ENCODE results near the gene RUVBL1. TPM values are rescaled to one million over a fixed set of nuclear protein-coding genes. Genes with fewer than 3 reads are reported as not detected.

Gene RUVBL1
- polyA plus RNA-seq, 3 donors: 68.2 to 74.2 (median 69.3) TPM

GRCh38 chr3:128070898-128071591 is 52.6 kb downstream of the RUVBL1 start:
- no peak for DNase-seq (ENCODE audit: low read depth in 3 of 3, low spot score in 2 of 3)

GRCh38 chr3:128069271-128069670 is 54.3 kb downstream of the RUVBL1 start:
- no peak for DNase-seq (ENCODE audit: low read depth in 3 of 3, low spot score in 2 of 3)

- DNase-seq (ENCODE audit: low read depth in 3 of 3, low spot score in 2 of 3): no peak
Measured at GRCh38 chr3:128068156-128068620, 55.4 kb downstream of the RUVBL1 start.

GRCh38 chr3:128067489-128067888 is 56.1 kb downstream of the RUVBL1 start:
- DNase-seq (ENCODE audit: low read depth in 3 of 3, low spot score in 2 of 3): no peak

- DNase-seq (ENCODE audit: low read depth in 3 of 3, low spot score in 2 of 3): no peak
Measured at GRCh38 chr3:128066676-128067075, 56.9 kb downstream of the RUVBL1 start.

- no peak for DNase-seq (ENCODE audit: low read depth in 3 of 3, low spot score in 2 of 3)
Measured at GRCh38 chr3:128066114-128066513, 57.5 kb downstream of the RUVBL1 start.

- no peak for DNase-seq (ENCODE audit: low read depth in 3 of 3, low spot score in 2 of 3)
Measured at GRCh38 chr3:128064962-128065361, 58.6 kb downstream of the RUVBL1 start.

GRCh38 chr3:128063865-128064264 is 59.7 kb downstream of the RUVBL1 start:
- DNase-seq (ENCODE audit: low read depth in 3 of 3, low spot score in 2 of 3): no peak

- DNase-seq (ENCODE audit: low read depth in 3 of 3, low spot score in 2 of 3): no peak
Measured at GRCh38 chr3:128062033-128062745, 61.4 kb downstream of the RUVBL1 start.

- DNase-seq (ENCODE audit: low read depth in 3 of 3, low spot score in 2 of 3): no peak
Measured at GRCh38 chr3:128060473-128061381, 62.9 kb downstream of the RUVBL1 start.

GRCh38 chr3:128056258-128056657 is 67.4 kb downstream of the RUVBL1 start:
- DNase-seq (ENCODE audit: low read depth in 3 of 3, low spot score in 2 of 3): no peak

GRCh38 chr3:128054367-128054766 is 69.2 kb downstream of the RUVBL1 start:
- no peak for DNase-seq (ENCODE audit: low read depth in 3 of 3, low spot score in 2 of 3)

- no peak for DNase-seq (ENCODE audit: low read depth in 3 of 3, low spot score in 2 of 3)
Measured at GRCh38 chr3:128053614-128054013, 70.0 kb downstream of the RUVBL1 start.

GRCh38 chr3:128052595-128053351 is 70.8 kb downstream of the RUVBL1 start:
- DNase-seq (ENCODE audit: low read depth in 3 of 3, low spot score in 2 of 3): no peak

GRCh38 chr3:128051837-128052594 is 71.6 kb downstream of the RUVBL1 start, which contains the start of gene SEC61A1:
Gene SEC61A1, plus strand, starts transcription at chr3:128052437. Its CDS starts 116 bp downstream, at chr3:128052553.
- peak; percentile 62 to 87 (median 81) for DNase-seq (ENCODE audit: low read depth in 3 of 3, low spot score in 2 of 3)

- no peak for DNase-seq (ENCODE audit: low read depth in 3 of 3, low spot score in 2 of 3)
Measured at GRCh38 chr3:128051459-128051836, 72.2 kb downstream of the RUVBL1 start.

- DNase-seq (ENCODE audit: low read depth in 3 of 3, low spot score in 2 of 3): no peak
Measured at GRCh38 chr3:128050597-128050996, 73.0 kb downstream of the RUVBL1 start.

GRCh38 chr3:128041344-128041743 is 82.3 kb downstream of the RUVBL1 start:
- no peak for DNase-seq (ENCODE audit: low read depth in 3 of 3, low spot score in 2 of 3)

GRCh38 chr3:128040660-128041059 is 83.0 kb downstream of the RUVBL1 start:
- no peak for DNase-seq (ENCODE audit: low read depth in 3 of 3, low spot score in 2 of 3)

GRCh38 chr3:128040041-128040440 is 83.6 kb downstream of the RUVBL1 start:
- DNase-seq (ENCODE audit: low read depth in 3 of 3, low spot score in 2 of 3): no peak

Measured in right renal cortex interstitium (tissue), 3 donors.